ENCODE data around the gene FAM53B.

The FAM53B gene

DNA sequence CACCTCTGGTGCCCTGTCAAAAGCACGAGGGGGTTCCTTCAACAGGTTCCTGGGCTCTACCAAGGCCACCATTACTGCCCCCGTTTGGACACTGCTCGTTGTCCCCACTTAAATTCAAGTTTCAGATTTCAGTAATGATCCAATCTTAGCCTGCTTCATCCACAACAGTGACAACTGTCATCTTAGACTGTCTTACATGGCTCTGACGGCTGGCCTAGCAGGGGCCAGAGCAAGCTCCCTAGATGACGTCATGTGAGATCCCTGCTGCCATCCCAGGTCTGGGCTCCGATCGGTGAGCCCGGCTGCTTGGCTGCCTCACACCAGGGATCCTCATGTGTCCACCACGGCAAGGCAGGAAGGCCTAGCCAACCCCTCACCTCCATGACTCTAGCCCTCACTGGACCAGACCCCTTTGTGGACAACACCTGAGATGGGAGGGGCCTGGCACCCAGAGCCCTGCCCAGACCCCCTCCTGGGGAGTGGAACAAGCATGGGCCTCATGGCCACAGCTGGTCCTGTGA is 82.5 kb downstream of the FAM53B start:
- DNase-seq: no peak
- no peak for TF ChIP-seq GATA1 (IDR thresholded peaks at IDR 0.05; ENCODE audit: low read depth, low read length)
- TF ChIP-seq POLR2A (IDR thresholded peaks at IDR 0.05; ENCODE audit: low read length): no peak

DNA sequence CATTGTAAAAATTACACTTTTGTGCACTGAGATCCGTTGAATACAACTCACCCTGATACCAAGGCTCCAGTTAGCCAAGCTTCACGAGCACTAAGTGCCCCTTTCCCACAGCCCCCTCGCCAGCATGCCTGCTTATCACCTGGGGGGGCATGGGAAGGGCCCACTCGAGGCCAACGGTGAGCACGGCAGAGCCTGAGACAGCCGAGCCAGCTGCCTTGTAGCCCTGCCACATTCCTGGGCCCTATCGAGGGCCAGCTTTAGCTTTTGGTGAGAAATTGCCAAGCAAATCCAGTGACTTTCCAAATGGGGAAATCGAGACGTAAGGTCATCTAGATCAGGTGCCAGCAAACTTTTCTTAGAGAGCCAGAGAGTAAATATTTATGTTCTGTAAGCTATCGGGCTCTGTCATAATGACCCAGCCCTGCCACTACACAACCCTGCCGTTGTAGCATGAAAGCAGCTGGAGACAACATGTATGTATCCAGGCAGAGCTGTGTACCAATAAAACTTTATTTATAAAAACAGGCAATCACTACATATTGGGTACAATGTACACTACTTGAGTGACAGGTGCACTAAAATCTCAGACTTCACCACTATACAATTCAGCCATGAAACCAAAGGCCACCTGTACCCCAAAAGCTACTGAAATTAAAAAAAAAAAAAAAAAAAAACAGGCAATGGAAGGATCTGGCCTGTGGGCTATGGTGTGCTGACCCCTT is 83.6 kb downstream of the FAM53B start:
- TF ChIP-seq GATA1 (IDR thresholded peaks at IDR 0.05; ENCODE audit: low read depth, low read length) (no peak), POLR2A (IDR thresholded peaks at IDR 0.05; ENCODE audit: low read length) (no peak)
- DNase-seq: no peak

DNA sequence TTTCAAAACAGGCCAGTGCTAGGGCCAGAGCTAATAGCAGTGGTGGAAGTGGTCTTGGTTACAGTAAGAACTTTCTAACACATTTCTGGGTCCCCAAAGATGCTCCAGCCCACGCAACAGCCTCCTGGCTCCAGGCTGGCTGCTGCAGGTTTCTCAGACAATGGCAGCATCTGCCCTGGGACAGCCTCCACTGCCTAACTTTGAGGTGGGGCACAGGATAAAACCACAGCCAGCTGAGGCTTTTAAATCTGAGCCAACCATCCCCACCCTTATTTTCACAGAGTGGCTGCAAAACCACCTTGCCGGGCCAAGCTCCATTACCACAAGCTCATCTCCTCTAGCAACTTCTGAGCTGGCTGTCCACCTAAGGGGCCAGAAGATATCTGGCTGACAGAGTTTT is 84.8 kb downstream of the FAM53B start:
- no peak for DNase-seq

DNA sequence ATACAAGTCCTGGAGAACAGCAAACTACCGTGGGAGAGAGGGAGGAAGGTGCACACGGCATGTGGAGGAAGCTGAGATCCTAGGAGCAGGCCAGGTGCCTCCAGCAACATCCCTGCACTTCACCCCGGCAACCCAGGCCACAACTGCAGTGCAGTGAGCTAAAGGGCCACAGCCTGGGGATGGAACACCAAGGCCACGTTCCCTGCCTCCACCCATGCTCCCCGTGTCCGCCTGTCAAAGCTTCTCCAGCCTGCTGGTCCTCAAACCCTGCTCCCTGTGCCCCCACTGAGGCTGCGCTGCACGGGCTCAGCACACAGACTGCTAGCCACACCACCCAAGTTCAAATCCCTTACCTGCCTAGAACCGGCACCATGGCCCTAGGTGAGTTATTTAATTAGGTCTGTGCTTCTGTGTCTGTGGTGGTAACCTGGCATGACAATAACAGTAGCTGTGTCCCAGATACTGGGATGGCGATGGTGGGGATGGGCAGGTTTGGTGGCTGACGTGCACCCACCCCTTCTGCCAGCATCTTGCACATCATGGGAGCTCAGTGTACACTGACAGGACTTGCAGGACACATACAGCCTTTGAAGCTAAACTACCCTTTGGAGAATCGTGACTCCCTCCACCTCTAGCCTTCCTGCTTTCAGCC is 85.5 kb downstream of the FAM53B start:
- DNase-seq: no peak
- no peak for TF ChIP-seq POLR2A (IDR thresholded peaks at IDR 0.05; ENCODE audit: low read length)
- no peak for TF ChIP-seq GATA1 (IDR thresholded peaks at IDR 0.05; ENCODE audit: low read depth, low read length)

More for the DNA sequence above, 84.8 kb downstream of the FAM53B start:
- TF ChIP-seq POLR2A (IDR thresholded peaks at IDR 0.05; ENCODE audit: low read length): no peak
- no peak for TF ChIP-seq GATA1 (IDR thresholded peaks at IDR 0.05; ENCODE audit: low read depth, low read length)

DNA sequence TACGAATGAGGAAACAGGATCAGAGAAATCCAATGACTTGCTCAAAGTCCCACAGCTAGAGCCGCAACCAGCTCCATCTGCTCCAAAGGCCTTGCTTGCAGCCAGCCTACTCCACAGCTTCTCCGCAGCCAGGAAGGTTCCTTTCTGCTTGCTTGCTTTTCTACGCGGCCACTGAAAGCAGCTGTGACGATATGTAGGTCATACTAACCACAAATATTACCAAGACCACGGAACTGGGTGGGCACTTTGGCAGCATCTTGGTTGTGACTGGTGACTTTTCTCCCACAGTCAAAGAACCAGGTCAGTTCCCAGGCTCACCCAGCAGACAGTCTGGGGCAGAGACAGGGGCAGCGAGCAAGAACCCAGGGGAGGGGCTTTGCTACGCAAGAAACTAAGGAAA is 86.4 kb downstream of the FAM53B start:
- no peak for TF ChIP-seq GATA1 (IDR thresholded peaks at IDR 0.05; ENCODE audit: low read depth, low read length)
- no peak for TF ChIP-seq POLR2A (IDR thresholded peaks at IDR 0.05; ENCODE audit: low read length)
- DNase-seq: no peak

DNA sequence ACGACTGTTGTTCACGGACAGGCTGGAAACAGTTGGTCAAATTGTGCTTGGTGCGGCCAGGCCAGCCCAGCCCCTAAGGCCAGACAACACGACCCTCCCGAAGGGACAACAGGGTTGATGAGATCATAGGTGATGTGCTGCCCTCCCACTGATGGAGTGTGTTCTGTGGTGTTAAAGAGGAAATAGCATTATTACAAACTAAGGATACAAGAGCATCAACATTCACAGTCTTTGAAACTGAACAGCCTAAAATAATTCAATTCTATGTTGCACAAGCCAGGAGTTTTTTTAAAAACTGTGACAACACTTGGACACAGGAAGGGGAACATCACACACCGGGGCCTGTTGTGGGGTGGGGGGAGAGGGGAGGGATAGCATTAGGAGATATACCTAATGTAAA is 87.6 kb downstream of the FAM53B start:
- DNase-seq: no peak
- TF ChIP-seq GATA1 (IDR thresholded peaks at IDR 0.05; ENCODE audit: low read depth, low read length) (no peak), POLR2A (IDR thresholded peaks at IDR 0.05; ENCODE audit: low read length) (no peak)

DNA sequence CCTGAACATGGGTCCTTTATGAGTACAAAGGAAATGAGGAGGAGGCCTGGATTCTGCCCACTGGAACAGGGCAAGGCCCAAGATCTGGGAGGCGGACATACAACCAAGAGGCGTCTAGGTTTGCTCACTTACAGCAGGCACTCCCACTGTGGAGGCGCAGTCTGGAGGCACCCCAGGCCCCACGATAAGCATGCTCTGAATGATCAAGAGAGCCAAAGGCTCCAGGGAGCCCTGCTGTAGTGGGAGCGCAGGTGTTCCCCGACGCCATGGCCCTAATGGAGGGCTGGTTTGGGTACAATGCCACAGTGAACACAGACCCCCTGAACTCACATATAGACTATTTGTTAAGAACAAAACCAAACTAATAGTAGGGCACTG is 88.1 kb downstream of the FAM53B start:
- no peak for DNase-seq
- TF ChIP-seq POLR2A (IDR thresholded peaks at IDR 0.05; ENCODE audit: low read length): no peak
- no peak for TF ChIP-seq GATA1 (IDR thresholded peaks at IDR 0.05; ENCODE audit: low read depth, low read length)

DNA sequence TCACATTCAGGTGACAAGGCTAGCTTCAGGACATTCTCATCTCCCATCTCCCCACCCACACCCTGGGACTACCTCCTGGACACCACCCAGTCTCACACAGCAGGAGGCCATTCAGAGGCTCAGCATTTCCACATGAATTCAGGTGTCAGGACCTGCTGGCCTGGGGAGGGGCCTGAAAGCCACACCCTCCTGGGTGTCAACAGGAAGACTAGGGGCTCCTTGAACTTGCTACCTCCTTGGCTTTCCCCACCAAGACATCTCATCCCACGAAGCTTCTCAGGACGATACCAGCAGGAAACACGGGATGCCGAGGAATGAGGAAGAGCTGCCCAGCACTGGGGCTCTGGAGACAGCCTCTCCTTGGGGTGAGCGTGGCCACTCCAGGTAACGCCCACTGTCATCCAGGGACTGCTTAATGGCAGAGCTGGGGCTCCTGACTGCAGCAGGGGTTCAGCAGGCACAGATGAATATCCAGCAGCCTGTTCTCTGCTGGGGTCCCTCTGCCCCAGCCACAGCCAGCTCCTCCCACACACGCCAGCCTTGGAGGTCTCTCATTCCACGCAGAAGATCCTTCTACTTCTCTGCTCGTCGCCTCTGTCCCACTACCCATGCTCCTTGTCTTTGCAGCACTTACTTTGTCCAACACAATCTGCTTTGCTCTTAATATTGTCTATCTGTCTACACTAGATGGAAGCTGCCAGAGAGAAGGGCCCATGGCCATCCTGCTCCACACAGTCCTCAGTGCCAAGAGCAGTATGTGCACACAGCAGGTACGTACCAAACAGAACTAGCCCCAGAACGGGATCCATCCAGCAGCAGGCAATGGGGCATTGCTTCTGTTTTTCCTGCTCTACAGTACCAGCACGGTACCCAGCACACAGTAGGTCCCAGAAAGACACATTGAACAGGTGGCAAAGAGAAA is 88.7 kb downstream of the FAM53B start:
- no peak for TF ChIP-seq GATA1 (IDR thresholded peaks at IDR 0.05; ENCODE audit: low read depth, low read length)
- no peak for TF ChIP-seq POLR2A (IDR thresholded peaks at IDR 0.05; ENCODE audit: low read length)

DNA sequence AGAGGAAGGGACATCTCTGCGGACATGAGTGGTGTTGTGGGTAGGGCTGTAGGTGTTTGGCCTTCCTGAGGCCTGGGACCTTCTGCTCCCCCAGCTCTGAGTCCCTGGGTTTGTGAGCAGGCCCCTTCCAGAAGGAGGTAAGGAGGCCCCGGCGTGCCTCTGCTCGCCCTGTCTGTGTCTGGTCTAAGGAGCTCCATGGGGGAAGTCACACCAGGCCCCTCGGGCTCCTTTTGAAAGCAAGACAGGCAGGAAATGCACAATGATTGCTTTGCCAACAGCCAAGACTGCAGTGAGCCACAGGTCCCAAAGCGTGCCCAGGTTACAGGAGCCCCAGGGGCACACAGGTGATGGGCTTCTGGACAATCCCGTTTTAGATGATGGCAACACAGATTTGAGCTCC is 89.5 kb downstream of the FAM53B start:
- DNase-seq: no peak
- TF ChIP-seq POLR2A (IDR thresholded peaks at IDR 0.05; ENCODE audit: low read length) (no peak), GATA1 (IDR thresholded peaks at IDR 0.05; ENCODE audit: low read depth, low read length) (no peak)

More for the DNA sequence above, 88.7 kb downstream of the FAM53B start:
- DNase-seq: no peak

DNA sequence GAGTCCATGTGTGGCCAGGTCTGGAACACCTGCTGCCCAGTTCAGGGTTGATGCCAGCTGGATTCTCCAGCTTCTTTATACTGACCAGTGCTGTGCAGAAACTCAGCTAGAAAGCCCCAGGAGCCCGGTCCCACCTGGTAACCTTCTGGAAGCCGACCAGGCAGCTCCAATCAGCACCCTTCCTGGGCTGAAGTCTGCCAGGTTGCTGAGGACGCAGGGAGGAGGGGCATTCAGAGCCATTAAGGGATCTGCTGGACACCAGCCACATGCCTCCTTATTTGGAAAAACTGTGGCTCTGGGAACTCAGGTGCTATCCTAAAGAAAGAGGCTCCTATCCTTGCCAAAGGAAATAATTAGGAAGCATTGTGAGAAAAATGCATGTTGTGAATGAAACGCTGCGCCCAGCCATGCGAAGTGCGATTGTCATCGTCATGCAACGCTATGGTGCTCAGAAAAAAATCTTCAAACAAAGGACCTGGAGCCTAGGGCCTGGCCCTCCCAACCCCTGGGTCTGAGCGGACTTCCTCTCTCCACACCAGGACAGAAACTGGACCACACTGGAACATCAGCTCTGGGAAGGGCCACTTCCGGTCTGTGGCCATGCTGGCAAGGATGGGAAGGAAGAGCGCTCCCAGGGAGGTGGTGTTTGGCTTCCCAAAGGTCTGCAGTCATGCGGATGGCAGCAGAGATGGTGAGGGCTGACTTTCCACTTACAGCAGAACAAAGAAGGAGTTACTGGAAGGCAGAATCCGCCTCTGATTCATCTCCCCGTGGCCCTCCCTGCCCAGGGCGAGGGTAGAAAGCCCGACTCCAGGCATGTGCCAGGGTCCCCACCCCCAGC is 90.1 kb downstream of the FAM53B start:
- no peak for DNase-seq

DNA sequence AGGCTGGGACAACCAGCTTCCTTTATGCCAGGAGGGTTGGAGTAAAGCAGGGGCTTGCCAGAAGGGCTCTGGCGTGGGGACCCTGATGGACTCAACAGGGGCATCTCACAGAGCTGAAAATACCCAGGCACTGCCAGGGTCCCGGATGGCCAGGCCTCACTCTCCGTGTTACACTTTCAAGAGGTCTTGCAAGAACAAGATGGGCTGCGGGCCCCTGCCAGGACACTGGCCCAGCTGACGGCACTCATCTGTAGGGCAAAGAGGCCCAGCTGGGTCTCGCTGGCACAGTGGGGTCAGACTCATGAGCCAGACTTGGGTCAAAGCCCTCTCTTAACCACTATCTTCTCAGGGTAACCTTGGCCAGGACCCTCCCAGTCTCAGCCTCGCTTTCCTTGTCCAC is 90.9 kb downstream of the FAM53B start:
- DNase-seq: no peak

More for the DNA sequence above, 90.1 kb downstream of the FAM53B start:
- TF ChIP-seq GATA1 (IDR thresholded peaks at IDR 0.05; ENCODE audit: low read depth, low read length) (no peak), POLR2A (IDR thresholded peaks at IDR 0.05; ENCODE audit: low read length) (no peak)

DNA sequence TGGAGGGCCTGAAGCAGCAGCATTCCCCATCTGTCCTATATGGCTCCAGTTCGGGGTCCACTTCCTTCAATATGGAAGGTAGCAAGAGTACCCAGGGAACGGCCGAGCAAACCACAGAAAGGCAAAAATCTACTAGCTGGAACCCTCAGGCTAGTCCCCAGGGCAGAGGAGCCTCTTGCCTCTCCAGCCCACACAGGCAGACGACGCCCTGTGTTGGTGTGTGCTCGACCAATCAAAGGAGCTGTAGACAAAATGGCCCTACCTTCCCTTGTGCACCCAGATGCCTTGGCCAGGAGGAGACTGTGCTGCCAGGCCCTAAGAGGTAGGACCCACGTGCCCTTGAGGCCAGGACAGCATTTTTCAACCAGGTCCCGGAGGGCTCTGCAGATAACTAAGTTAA is 91.5 kb downstream of the FAM53B start:
- DNase-seq: peak; percentile 51 to 55
- TF ChIP-seq POLR2A (IDR thresholded peaks at IDR 0.05; ENCODE audit: low read length) (no peak), GATA1 (IDR thresholded peaks at IDR 0.05; ENCODE audit: low read depth, low read length) (no peak)

More for the DNA sequence above, 90.9 kb downstream of the FAM53B start:
- TF ChIP-seq POLR2A (IDR thresholded peaks at IDR 0.05; ENCODE audit: low read length) (no peak), GATA1 (IDR thresholded peaks at IDR 0.05; ENCODE audit: low read depth, low read length) (no peak)

DNA sequence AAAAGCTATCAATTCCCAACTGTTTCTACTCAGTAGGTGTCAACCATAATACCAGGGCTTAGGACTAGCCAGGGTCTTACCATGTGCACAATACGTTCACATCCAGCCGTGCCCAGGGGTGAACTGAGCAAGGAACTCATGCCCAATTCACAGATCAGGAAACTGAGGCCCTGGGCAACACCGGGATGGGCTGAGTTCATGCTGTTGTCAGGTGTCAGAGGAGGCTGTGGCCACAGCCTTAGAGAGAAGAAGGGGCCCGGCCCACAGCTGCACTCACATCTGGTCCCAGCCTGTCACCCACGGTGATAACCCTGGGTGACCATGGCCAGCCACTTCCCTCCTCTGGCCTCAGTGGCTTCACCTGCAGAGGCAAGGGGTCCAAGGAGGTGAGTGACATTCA is 92.0 kb downstream of the FAM53B start:
- DNase-seq: no peak
- TF ChIP-seq GATA1 (IDR thresholded peaks at IDR 0.05; ENCODE audit: low read depth, low read length): no peak
- TF ChIP-seq POLR2A (IDR thresholded peaks at IDR 0.05; ENCODE audit: low read length): no peak

Measured in erythroblast (primary cell).